ENCODE measurements around the gene RPS6KA2.
"Not testable (repeated sequence)": the region's sequence is repeated elsewhere in the genome, so short reads cannot be mapped to it uniquely, and the experiment has no call there.

The RPS6KA2 gene

GRCh38 chr6:166595061-166595780 lies 31.8 kb downstream of the RPS6KA2 start:
- DNase-seq (ENCODE audit: low read depth in 2 of 3, low spot score in 2 of 3), result no peak

GRCh38 chr6:166592821-166593220 lies 34.2 kb downstream of the RPS6KA2 start:
- DNase-seq (ENCODE audit: low read depth in 2 of 3, low spot score in 2 of 3), result no peak

- DNase-seq (ENCODE audit: low read depth in 2 of 3, low spot score in 2 of 3), result no peak
These were observed 35.0 kb downstream of the RPS6KA2 start for GRCh38 chr6:166591961-166592520.

GRCh38 chr6:166591026-166591425 lies 36.0 kb downstream of the RPS6KA2 start:
- no peak for DNase-seq (ENCODE audit: low read depth in 2 of 3, low spot score in 2 of 3)

GRCh38 chr6:166589786-166590574 lies 37.1 kb downstream of the RPS6KA2 start:
- DNase-seq (ENCODE audit: low read depth in 2 of 3, low spot score in 2 of 3), result no peak

- no peak for DNase-seq (ENCODE audit: low read depth in 2 of 3, low spot score in 2 of 3)
These were observed 37.7 kb downstream of the RPS6KA2 start for GRCh38 chr6:166589337-166589731.

GRCh38 chr6:166588691-166589336 lies 38.2 kb downstream of the RPS6KA2 start:
- DNase-seq (ENCODE audit: low read depth in 2 of 3, low spot score in 2 of 3), result no peak

- no peak for DNase-seq (ENCODE audit: low read depth in 2 of 3, low spot score in 2 of 3)
These were observed 39.2 kb downstream of the RPS6KA2 start for GRCh38 chr6:166587631-166588413.

- DNase-seq (ENCODE audit: low read depth in 2 of 3, low spot score in 2 of 3), result peak in 1 of 3 experiments; percentile 21
These were observed 40.5 kb downstream of the RPS6KA2 start, which contains the start of gene RAMACL for GRCh38 chr6:166586424-166587156. Gene RAMACL, minus strand, starts transcription at chr6:166586678. Its CDS starts 201 bp downstream, at chr6:166586477.

- DNase-seq (ENCODE audit: low read depth in 2 of 3, low spot score in 2 of 3), result no peak
These were observed 42.1 kb downstream of the RPS6KA2 start for GRCh38 chr6:166584853-166585429.

GRCh38 chr6:166584155-166584554 lies 42.9 kb downstream of the RPS6KA2 start:
- DNase-seq (ENCODE audit: low read depth in 2 of 3, low spot score in 2 of 3), result no peak

- DNase-seq (ENCODE audit: low read depth in 2 of 3, low spot score in 2 of 3), result no peak
These were observed 43.7 kb downstream of the RPS6KA2 start for GRCh38 chr6:166583230-166583965.

- DNase-seq (ENCODE audit: low read depth in 2 of 3, low spot score in 2 of 3), result no peak
These were observed 44.8 kb downstream of the RPS6KA2 start for GRCh38 chr6:166582258-166582657.

- DNase-seq (ENCODE audit: low read depth in 2 of 3, low spot score in 2 of 3), result not testable (repeated sequence)
These were observed 45.2 kb downstream of the RPS6KA2 start for GRCh38 chr6:166581801-166582200.

GRCh38 chr6:166581091-166581511 lies 46.0 kb downstream of the RPS6KA2 start:
- DNase-seq (ENCODE audit: low read depth in 2 of 3, low spot score in 2 of 3), result no peak

GRCh38 chr6:166580076-166581050 lies 46.7 kb downstream of the RPS6KA2 start:
- DNase-seq (ENCODE audit: low read depth in 2 of 3, low spot score in 2 of 3), result no peak

GRCh38 chr6:166579237-166579850 lies 47.7 kb downstream of the RPS6KA2 start:
- no peak for DNase-seq (ENCODE audit: low read depth in 2 of 3, low spot score in 2 of 3)
